HG02973 (cell line): ENCODE measurements around the gene CCNYL1.

Source experiments
- ATAC-seq: cut with Tn5 transposase; IDR thresholded peaks from one replicate; pipeline ENCODE4 v1.9.1; 2021; ENCODE audit warnings: moderate library complexity; ENCODE audit not compliant: unreplicated experiment

CCNYL1 gene

GRCh38 chr2:207787017-207787416, 75.6 kb downstream of the CCNYL1 start:
- no peak for ATAC-seq

GRCh38 chr2:207787800-207788199, 76.4 kb downstream of the CCNYL1 start:
- ATAC-seq: no peak

- no peak for ATAC-seq
Observed at GRCh38 chr2:207790898-207791297, 79.5 kb downstream of the CCNYL1 start.

- no peak for ATAC-seq
Observed at GRCh38 chr2:207791579-207792243, 80.3 kb downstream of the CCNYL1 start.

- no peak for ATAC-seq
Observed at GRCh38 chr2:207792244-207792785, 80.9 kb downstream of the CCNYL1 start.

GRCh38 chr2:207796585-207797350, 85.3 kb downstream of the CCNYL1 start:
- no peak for ATAC-seq

GRCh38 chr2:207801259-207801658, 89.8 kb downstream of the CCNYL1 start:
- ATAC-seq: no peak

GRCh38 chr2:207802650-207803049, 91.2 kb downstream of the CCNYL1 start:
- ATAC-seq: no peak
